Endodermal cell (in vitro differentiated cells): Measurements from ENCODE around the gene ANKIB1. TPM values are rescaled to one million over a fixed set of nuclear protein-coding genes. Genes with fewer than 3 reads are reported as not detected.

ENCODE experiments used
- DNase-seq: peaks from one replicate; pipeline ENCODE4 v3.0.0-alpha.2; 2017
- H3K27ac ChIP-seq: 2 replicates; pipeline ENCODE4 v1.5.1; 2013; ENCODE audit warnings: mild to moderate bottlenecking, low read depth, low read length, moderate library complexity
- H3K27me3 ChIP-seq: 2 replicates; pipeline ENCODE4 v1.6.1; 2013; ENCODE audit warnings: mild to moderate bottlenecking, low read length, moderate library complexity; ENCODE audit not compliant: insufficient read depth, control insufficient read depth, poor library complexity, severe bottlenecking
- H3K36me3 ChIP-seq: 2 replicates; pipeline ENCODE4 v1.7.0; 2013; ENCODE audit warnings: mild to moderate bottlenecking, low read length, moderate library complexity; ENCODE audit not compliant: control insufficient read depth, insufficient read depth
- H3K4me1 ChIP-seq: one replicate; pipeline ENCODE4 v1.7.0; 2013; ENCODE audit warnings: low read length; ENCODE audit not compliant: control insufficient read depth, insufficient read depth
- H3K4me3 ChIP-seq: 2 replicates; pipeline ENCODE4 v1.5.1; 2013; ENCODE audit warnings: mild to moderate bottlenecking, low read length, moderate library complexity
- H3K9ac ChIP-seq: 2 replicates; pipeline ENCODE4 v1.6.1; 2013; ENCODE audit warnings: mild to moderate bottlenecking, low read length, moderate library complexity; ENCODE audit not compliant: poor library complexity, severe bottlenecking; ENCODE audit errors: extremely low read depth
- H3K9me3 ChIP-seq: 2 replicates; pipeline ENCODE4 v1.6.1; 2013; ENCODE audit warnings: mild to moderate bottlenecking, low read length, moderate library complexity; ENCODE audit not compliant: control insufficient read depth
- H3K27ac Mint-ChIP-seq: 2 replicates; pipeline ENCODE4 v1.8.0; 2020; ENCODE audit warnings: mixed read lengths
- H3K27me3 Mint-ChIP-seq: 2 replicates; pipeline ENCODE4 v1.8.0; 2021; ENCODE audit warnings: mild to moderate bottlenecking, mixed read lengths; ENCODE audit not compliant: insufficient read depth
- H3K36me3 Mint-ChIP-seq: 2 replicates; pipeline ENCODE4 v1.8.0; 2020; ENCODE audit warnings: low read depth, mixed read lengths
- H3K4me1 Mint-ChIP-seq: 2 replicates; pipeline ENCODE4 v1.8.0; 2020; ENCODE audit warnings: mixed read lengths
- H3K4me3 Mint-ChIP-seq: 2 replicates; pipeline ENCODE4 v1.8.0; 2020; ENCODE audit warnings: mild to moderate bottlenecking, moderate library complexity, mixed read lengths
- H3K9me3 Mint-ChIP-seq: 2 replicates; pipeline ENCODE4 v1.8.0; 2020; ENCODE audit warnings: mild to moderate bottlenecking, mixed read lengths
- WGBS, 2 experiments: methylation state at CpG; one replicate each; pipeline versions ENCODE4 v1.1.5 to v1.1.7; 2013; ENCODE audit warnings: missing lambda C conversion rate in 2 of 2, mixed read lengths in 1 of 2; ENCODE audit not compliant: insufficient coverage in 1 of 2, insufficient read length in 1 of 2; 5-methylcytosine and 5-hydroxymethylcytosine counted together
- total RNA-seq, 2 donors: library from RNA; stranded (reverse); fragmentation: NEBNext Ultra II Directional in 1 of 2; extraction: Animal tissue kit (Norgen Biotek cat#: 25700) in 1 of 2; gene quantifications; 2 replicates in 1 of 2; 3 replicates in 1 of 2; pipeline ENCODE4 v1.2.1, GENCODE V29; 2021
- TF ChIP-seq, protein P1 (sequence below): fragments of 200-600 bp; sonication (generic); conservative IDR thresholded peaks from 2 replicates; pipeline ENCODE4 v1.5.0; 2021; ENCODE audit warnings: antibody characterized with exemption, mild to moderate bottlenecking

Gene ANKIB1
- total RNA-seq, 2 donors from 2014 or later, result 51.4 to 60.7 TPM

DNA sequence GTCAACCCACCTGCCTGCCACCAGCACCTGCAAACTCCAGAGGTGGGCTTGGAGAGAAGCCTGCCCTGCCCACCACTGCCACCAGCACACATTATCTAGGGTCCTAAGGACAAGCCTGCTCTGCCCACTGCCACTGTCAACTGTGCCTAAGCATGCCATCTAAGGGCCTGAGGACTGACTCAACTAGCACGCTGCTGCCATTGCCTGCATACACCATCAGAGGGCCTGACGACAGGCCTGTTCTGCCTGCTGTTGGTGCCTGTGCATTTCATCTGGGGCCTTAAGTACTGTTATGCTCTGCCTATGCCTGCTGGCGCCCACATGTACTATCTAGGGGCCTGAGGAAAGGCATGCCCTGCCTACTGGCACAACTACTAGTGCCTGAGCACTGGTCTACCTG lies 39.8 kb upstream of the ANKIB1 start:
- H3K9me3 Mint-ChIP-seq, result no peaks in the 10 kb centered on the region
- Histone ChIP-seq H3K4me3 (no peak overlapping the region), H3K9ac (no peak overlapping the region), H3K27me3 (no peaks in the 10 kb centered on the region), H3K27ac (no peak overlapping the region), H3K4me1 (no peaks in the 10 kb centered on the region), H3K9me3 (peaks cover 6% of the 10 kb centered on the region), H3K36me3 (peaks cover 71% of the 10 kb centered on the region)
- H3K27ac Mint-ChIP-seq, result no peak overlapping the region
- TF ChIP-seq, protein P1, sequence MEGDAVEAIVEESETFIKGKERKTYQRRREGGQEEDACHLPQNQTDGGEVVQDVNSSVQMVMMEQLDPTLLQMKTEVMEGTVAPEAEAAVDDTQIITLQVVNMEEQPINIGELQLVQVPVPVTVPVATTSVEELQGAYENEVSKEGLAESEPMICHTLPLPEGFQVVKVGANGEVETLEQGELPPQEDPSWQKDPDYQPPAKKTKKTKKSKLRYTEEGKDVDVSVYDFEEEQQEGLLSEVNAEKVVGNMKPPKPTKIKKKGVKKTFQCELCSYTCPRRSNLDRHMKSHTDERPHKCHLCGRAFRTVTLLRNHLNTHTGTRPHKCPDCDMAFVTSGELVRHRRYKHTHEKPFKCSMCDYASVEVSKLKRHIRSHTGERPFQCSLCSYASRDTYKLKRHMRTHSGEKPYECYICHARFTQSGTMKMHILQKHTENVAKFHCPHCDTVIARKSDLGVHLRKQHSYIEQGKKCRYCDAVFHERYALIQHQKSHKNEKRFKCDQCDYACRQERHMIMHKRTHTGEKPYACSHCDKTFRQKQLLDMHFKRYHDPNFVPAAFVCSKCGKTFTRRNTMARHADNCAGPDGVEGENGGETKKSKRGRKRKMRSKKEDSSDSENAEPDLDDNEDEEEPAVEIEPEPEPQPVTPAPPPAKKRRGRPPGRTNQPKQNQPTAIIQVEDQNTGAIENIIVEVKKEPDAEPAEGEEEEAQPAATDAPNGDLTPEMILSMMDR, result peak; percentile 56
- H3K36me3 Mint-ChIP-seq, result peaks cover 41% of the 10 kb centered on the region
- no peaks in the 10 kb centered on the region for H3K4me1 Mint-ChIP-seq
- WGBS, 2 experiments, result 91% methylated on average over 3 of the region's 3 CpGs; no CpG with 5 or more reads in 1 of the 2 experiments
- H3K4me3 Mint-ChIP-seq, result no peak overlapping the region
- no peaks in the 10 kb centered on the region for H3K27me3 Mint-ChIP-seq
- peak; percentile 58 for DNase-seq

DNA sequence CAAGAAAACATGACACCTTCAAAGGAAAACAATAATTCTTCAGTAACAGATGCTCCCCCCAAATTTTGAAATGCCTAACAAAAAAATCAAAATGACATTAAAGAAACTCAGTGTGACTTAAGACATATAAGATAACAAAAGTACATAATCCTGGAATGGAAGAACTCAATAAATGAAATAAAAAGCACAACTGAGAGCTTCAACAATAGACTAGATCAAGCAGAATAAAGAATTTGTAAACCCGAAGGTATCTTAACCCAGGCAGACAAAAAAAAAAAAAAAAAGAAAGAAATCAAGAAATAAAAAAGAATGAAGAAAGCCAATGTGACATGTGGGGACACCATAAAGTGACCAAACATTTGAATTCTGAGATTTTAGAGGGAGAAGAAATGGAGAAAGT lies 39.1 kb upstream of the ANKIB1 start:
- Histone ChIP-seq H3K27ac (no peak overlapping the region), H3K4me1 (no peaks in the 10 kb centered on the region), H3K9ac (no peak overlapping the region), H3K36me3 (peaks cover 73% of the 10 kb centered on the region), H3K9me3 (peaks cover 6% of the 10 kb centered on the region), H3K4me3 (no peak overlapping the region), H3K27me3 (no peaks in the 10 kb centered on the region)
- Mint-ChIP-seq H3K9me3 (no peaks in the 10 kb centered on the region), H3K27me3 (no peaks in the 10 kb centered on the region), H3K36me3 (peaks cover 45% of the 10 kb centered on the region), H3K27ac (no peak overlapping the region), H3K4me1 (no peaks in the 10 kb centered on the region), H3K4me3 (no peak overlapping the region)
- WGBS, 2 experiments, result 93% methylated on average over 1 of the region's 1 CpG; no CpG with 5 or more reads in 1 of the 2 experiments
- DNase-seq, result no peak
- TF ChIP-seq, protein P1, result no peak

DNA sequence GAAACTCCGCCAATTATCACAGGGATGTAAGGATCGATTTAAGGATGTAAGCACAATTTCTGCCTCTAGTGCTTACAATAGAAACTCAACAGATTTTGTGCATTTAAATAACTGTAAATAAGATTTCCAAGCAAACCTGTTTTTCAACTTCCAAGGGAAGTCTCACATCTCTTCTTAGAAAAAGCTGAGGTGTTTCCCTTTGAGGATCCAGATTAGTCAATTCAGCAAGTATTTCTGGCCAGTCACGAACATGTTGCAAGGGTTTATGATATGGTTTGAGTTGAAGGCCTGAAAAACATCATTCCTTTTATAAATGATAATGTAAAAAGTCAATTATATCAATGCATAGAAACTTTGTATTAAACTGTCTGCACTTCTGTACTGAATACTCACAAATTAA lies 24.0 kb upstream of the ANKIB1 start:
- no peak overlapping the region for H3K27ac ChIP-seq
- no peak overlapping the region for H3K9ac ChIP-seq
- H3K9me3 ChIP-seq, result no peaks in the 10 kb centered on the region
- no peaks in the 10 kb centered on the region for H3K27me3 ChIP-seq
- TF ChIP-seq, protein P1, result no peak
- H3K36me3 ChIP-seq, result peaks cover 86% of the 10 kb centered on the region
- no peak overlapping the region for H3K27ac Mint-ChIP-seq
- DNase-seq, result no peak
- no peaks in the 10 kb centered on the region for H3K9me3 Mint-ChIP-seq
- no peaks in the 10 kb centered on the region for H3K27me3 Mint-ChIP-seq
- peaks cover 68% of the 10 kb centered on the region for H3K36me3 Mint-ChIP-seq
- H3K4me1 ChIP-seq, result no peaks in the 10 kb centered on the region
- WGBS, 2 experiments, result 99 to 100% methylated on average over 2 to 3 of the region's 3 CpGs
- no peak overlapping the region for H3K4me3 ChIP-seq
- H3K4me1 Mint-ChIP-seq, result no peaks in the 10 kb centered on the region
- H3K4me3 Mint-ChIP-seq, result no peak overlapping the region
